Neural progenitor cell (in vitro differentiated cells): ENCODE results near the gene PLCB1. TPM values are rescaled to one million over a fixed set of nuclear protein-coding genes. Genes with fewer than 3 reads are reported as not detected.

Experiments
- DNase-seq: peaks from one replicate; pipeline ENCODE4 v3.0.0-alpha.2; 2016; ENCODE audit warnings: low spot score
- H2AFZ ChIP-seq: fragments of 200-600 bp; sonication (generic); replicated peaks from 2 replicates; pipeline ENCODE4 v1.6.1; 2016; ENCODE audit warnings: antibody characterized with exemption
- H3F3A ChIP-seq: fragments of 200-600 bp; sonication (generic); 2 replicates; pipeline ENCODE4 v1.6.1; 2016; ENCODE audit warnings: antibody characterized with exemption, low read depth
- H3K27ac ChIP-seq: fragments of 200-600 bp; sonication (generic); 2 replicates; pipeline ENCODE4 v1.5.1; 2016; ENCODE audit warnings: mild to moderate bottlenecking
- H3K27me3 ChIP-seq: fragments of 200-600 bp; sonication (generic); 2 replicates; pipeline ENCODE4 v1.6.1; 2016; ENCODE audit warnings: mild to moderate bottlenecking, moderate library complexity
- H3K36me3 ChIP-seq: fragments of 200-600 bp; sonication (generic); 2 replicates; pipeline ENCODE4 v1.5.1; 2016
- H3K4me1 ChIP-seq: fragments of 200-600 bp; sonication (generic); 2 replicates; pipeline ENCODE4 v1.6.1; 2016; ENCODE audit warnings: mixed run types
- H3K4me2 ChIP-seq: fragments of 200-600 bp; sonication (generic); 2 replicates; pipeline ENCODE4 v1.6.1; 2016
- H3K4me3 ChIP-seq: fragments of 200-600 bp; sonication (generic); 2 replicates; pipeline ENCODE4 v1.5.1; 2016
- H3K79me2 ChIP-seq: fragments of 200-600 bp; sonication (generic); 2 replicates; pipeline ENCODE4 v1.6.1; 2016; ENCODE audit warnings: low read depth
- H3K9ac ChIP-seq: fragments of 200-600 bp; sonication (generic); 2 replicates; pipeline ENCODE4 v1.6.1; 2016
- H3K9me3 ChIP-seq: fragments of 200-600 bp; sonication (generic); 2 replicates; pipeline ENCODE4 v1.5.1; 2016; ENCODE audit warnings: low read depth
- H4K20me1 ChIP-seq: fragments of 200-600 bp; sonication (generic); 2 replicates; pipeline ENCODE4 v1.6.1; 2016; ENCODE audit warnings: low read depth
- H3K27ac Mint-ChIP-seq: 3 replicates; pipeline ENCODE4 v1.8.0; 2021; ENCODE audit warnings: mixed read lengths
- H3K27me3 Mint-ChIP-seq: 2 replicates; pipeline ENCODE4 v1.8.0; 2022; ENCODE audit warnings: low read depth, mild to moderate bottlenecking, inconsistent platforms, moderate library complexity, mixed read lengths; ENCODE audit not compliant: insufficient read depth
- H3K36me3 Mint-ChIP-seq: 3 replicates; pipeline ENCODE4 v1.8.0; 2021; ENCODE audit warnings: mixed read lengths
- H3K4me1 Mint-ChIP-seq: 3 replicates; pipeline ENCODE4 v1.8.0; 2021; ENCODE audit warnings: mixed read lengths
- H3K4me3 Mint-ChIP-seq: 3 replicates; pipeline ENCODE4 v1.8.0; 2021; ENCODE audit warnings: mild to moderate bottlenecking, moderate library complexity, mixed read lengths
- H3K9me3 Mint-ChIP-seq: 3 replicates; pipeline ENCODE4 v1.8.0; 2020; ENCODE audit warnings: mixed read lengths
- EZH2 ChIP-seq: fragments of 200-600 bp; sonication (generic); IDR thresholded peaks from 2 replicates; pipeline ENCODE4 v1.6.1; 2017; ENCODE audit warnings: antibody characterized with exemption, mild to moderate bottlenecking, moderate library complexity
- EZH2phosphoT487 ChIP-seq: fragments of 200-600 bp; sonication (generic); IDR thresholded peaks from 2 replicates; pipeline ENCODE4 v1.6.1; 2017; ENCODE audit warnings: antibody characterized with exemption
- small RNA-seq: library from RNA; depleted of rRNA; stranded (forward); fragments of <200 nt; gene quantifications from one replicate; pipeline ENCODE3, GENCODE V24; 2015
- total RNA-seq: library from RNA; depleted of rRNA; stranded (reverse); fragments of >200 nt; gene quantifications from 2 replicates; pipeline ENCODE4 v1.2.3, GENCODE V29; 2015; ENCODE audit warnings: low replicate concordance
- TF ChIP-seq, protein P1 (sequence below): fragments of 200-600 bp; sonication (generic); IDR thresholded peaks from 2 replicates; pipeline ENCODE4 v1.5.1; 2017; ENCODE audit warnings: antibody characterized with exemption, mild to moderate bottlenecking

PLCB1 gene
- total RNA-seq, 1 donor from 2014 or later, result 30.2 TPM

DNA sequence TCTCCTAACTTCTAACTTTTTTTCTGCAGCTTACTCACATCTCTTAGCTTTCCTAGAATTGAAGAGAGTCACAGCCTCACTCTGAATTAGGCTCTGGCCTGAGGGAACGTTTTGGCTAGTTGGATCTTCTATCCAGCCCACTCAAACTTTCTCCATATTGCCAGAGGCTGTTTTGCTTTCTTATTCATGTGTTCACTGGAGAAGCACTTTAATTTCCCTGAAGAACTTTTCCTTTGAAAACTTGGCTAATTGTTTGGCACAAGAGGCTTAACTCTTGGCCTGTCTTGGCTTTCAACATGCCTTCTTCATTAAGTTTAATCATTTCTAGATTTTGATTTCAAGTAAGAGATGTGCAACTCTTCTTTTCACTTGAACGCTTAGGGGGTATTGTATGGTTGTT is 798.7 kb downstream of the PLCB1 start:
- no peaks in the 10 kb centered on the region for H3K36me3 Mint-ChIP-seq
- H3K9me3 Mint-ChIP-seq, result peaks cover 6% of the 10 kb centered on the region
- Histone ChIP-seq H3K9ac (no peak overlapping the region), H4K20me1 (no peaks in the 10 kb centered on the region), H3K4me2 (no peak overlapping the region), H3K27me3 (no peaks in the 10 kb centered on the region), H3K4me1 (peaks cover 18% of the 10 kb centered on the region), H3K36me3 (no peaks in the 10 kb centered on the region), H3K27ac (no peak overlapping the region), H3K79me2 (no peaks in the 10 kb centered on the region), H3K9me3 (no peaks in the 10 kb centered on the region), H3K4me3 (no peak overlapping the region), H2AFZ (no peak overlapping the region), H3F3A (peaks cover 9% of the 10 kb centered on the region)
- H3K4me3 Mint-ChIP-seq, result no peak overlapping the region
- no peak for DNase-seq
- H3K27me3 Mint-ChIP-seq, result peaks cover 4% of the 10 kb centered on the region
- TF ChIP-seq EZH2phosphoT487, result no peak
- no peak for TF ChIP-seq EZH2
- TF ChIP-seq, protein P1, sequence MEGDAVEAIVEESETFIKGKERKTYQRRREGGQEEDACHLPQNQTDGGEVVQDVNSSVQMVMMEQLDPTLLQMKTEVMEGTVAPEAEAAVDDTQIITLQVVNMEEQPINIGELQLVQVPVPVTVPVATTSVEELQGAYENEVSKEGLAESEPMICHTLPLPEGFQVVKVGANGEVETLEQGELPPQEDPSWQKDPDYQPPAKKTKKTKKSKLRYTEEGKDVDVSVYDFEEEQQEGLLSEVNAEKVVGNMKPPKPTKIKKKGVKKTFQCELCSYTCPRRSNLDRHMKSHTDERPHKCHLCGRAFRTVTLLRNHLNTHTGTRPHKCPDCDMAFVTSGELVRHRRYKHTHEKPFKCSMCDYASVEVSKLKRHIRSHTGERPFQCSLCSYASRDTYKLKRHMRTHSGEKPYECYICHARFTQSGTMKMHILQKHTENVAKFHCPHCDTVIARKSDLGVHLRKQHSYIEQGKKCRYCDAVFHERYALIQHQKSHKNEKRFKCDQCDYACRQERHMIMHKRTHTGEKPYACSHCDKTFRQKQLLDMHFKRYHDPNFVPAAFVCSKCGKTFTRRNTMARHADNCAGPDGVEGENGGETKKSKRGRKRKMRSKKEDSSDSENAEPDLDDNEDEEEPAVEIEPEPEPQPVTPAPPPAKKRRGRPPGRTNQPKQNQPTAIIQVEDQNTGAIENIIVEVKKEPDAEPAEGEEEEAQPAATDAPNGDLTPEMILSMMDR, result no peak
- H3K27ac Mint-ChIP-seq, result no peak overlapping the region
- peaks cover 24% of the 10 kb centered on the region for H3K4me1 Mint-ChIP-seq

- H3K4me2 ChIP-seq, result peak overlapping the region; percentile 44
- H3K36me3 ChIP-seq, result no peaks in the 10 kb centered on the region
- TF ChIP-seq, protein P1, result no peak
- TF ChIP-seq EZH2phosphoT487, result no peak
- TF ChIP-seq EZH2, result no peak
- Mint-ChIP-seq H3K36me3 (no peaks in the 10 kb centered on the region), H3K27ac (no peak overlapping the region), H3K4me1 (peaks cover 24% of the 10 kb centered on the region), H3K9me3 (peaks cover 6% of the 10 kb centered on the region), H3K4me3 (no peak overlapping the region), H3K27me3 (peaks cover 4% of the 10 kb centered on the region)
- H3K4me3 ChIP-seq, result no peak overlapping the region
- H3K27me3 ChIP-seq, result no peaks in the 10 kb centered on the region
- no peaks in the 10 kb centered on the region for H3K79me2 ChIP-seq
- H3K27ac ChIP-seq, result no peak overlapping the region
- peaks cover 18% of the 10 kb centered on the region for H3K4me1 ChIP-seq
- peaks cover 9% of the 10 kb centered on the region for H3F3A ChIP-seq
- no peak overlapping the region for H3K9ac ChIP-seq
- H3K9me3 ChIP-seq, result no peaks in the 10 kb centered on the region
- no peak for DNase-seq
- no peak overlapping the region for H2AFZ ChIP-seq
- no peaks in the 10 kb centered on the region for H4K20me1 ChIP-seq
Measured at GRCh38 chr20:8932192-8933165, 800.4 kb downstream of the PLCB1 start.

DNA sequence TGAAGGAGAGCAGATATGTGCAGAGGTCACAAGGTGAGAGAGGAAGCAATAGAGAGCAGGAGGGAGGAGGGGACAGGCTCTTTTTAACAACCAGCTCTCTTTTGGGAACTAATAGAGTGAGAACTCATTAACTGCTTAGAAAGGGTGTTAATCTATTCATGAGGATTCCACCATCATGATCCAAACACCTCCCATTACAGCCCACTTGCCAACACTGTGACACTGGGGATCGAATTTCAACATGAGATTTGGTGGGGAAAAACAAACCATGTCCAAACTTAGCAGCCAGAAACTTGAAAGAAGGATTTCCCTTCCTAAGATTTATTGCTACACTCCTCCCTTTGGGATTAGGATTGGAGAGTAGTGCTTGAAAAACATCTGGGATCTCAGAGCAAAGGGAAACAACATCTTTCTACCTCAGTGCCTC is 801.3 kb downstream of the PLCB1 start:
- peak overlapping the region; percentile 59 for H3K27ac ChIP-seq

DNA sequence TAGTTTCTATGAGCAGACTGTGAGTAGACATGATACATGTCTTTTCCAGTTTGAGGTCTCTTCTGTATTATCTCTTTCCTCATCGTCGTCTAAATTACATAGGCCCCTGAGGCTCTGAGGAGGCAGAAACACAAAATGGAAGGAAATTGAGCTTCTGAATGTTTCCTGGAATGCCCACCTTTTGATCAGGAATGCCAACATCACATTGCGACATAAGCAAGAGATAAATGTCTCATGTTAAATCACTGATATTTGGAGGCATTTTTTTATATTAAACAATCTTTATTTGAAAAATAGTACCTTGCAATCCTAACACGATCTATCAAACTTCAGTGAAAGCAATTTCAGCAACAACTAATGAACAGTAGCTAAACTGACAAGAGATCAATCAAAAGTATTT is 802.3 kb downstream of the PLCB1 start:
- Histone ChIP-seq H3K4me1 (peaks cover 23% of the 10 kb centered on the region), H3K4me2 (peak overlapping the region; percentile 44), H2AFZ (no peak overlapping the region), H4K20me1 (no peaks in the 10 kb centered on the region), H3K79me2 (no peaks in the 10 kb centered on the region), H3K27me3 (no peaks in the 10 kb centered on the region), H3K9me3 (no peaks in the 10 kb centered on the region), H3F3A (peaks cover 9% of the 10 kb centered on the region), H3K4me3 (no peak overlapping the region), H3K27ac (no peak overlapping the region), H3K9ac (no peak overlapping the region), H3K36me3 (no peaks in the 10 kb centered on the region)
- no peak for TF ChIP-seq EZH2
- Mint-ChIP-seq H3K27ac (no peak overlapping the region), H3K4me3 (no peak overlapping the region), H3K9me3 (peaks cover 6% of the 10 kb centered on the region), H3K4me1 (peaks cover 24% of the 10 kb centered on the region), H3K27me3 (peaks cover 2% of the 10 kb centered on the region), H3K36me3 (no peaks in the 10 kb centered on the region)
- no peak for DNase-seq

More for the DNA sequence above, 801.3 kb downstream of the PLCB1 start:
- Histone ChIP-seq H3K27me3 (no peaks in the 10 kb centered on the region), H4K20me1 (no peaks in the 10 kb centered on the region), H3K4me3 (no peak overlapping the region), H3F3A (peaks cover 9% of the 10 kb centered on the region), H3K79me2 (no peaks in the 10 kb centered on the region), H3K36me3 (no peaks in the 10 kb centered on the region), H3K4me1 (peaks cover 18% of the 10 kb centered on the region), H3K9ac (no peak overlapping the region), H2AFZ (no peak overlapping the region), H3K9me3 (no peaks in the 10 kb centered on the region), H3K4me2 (peak overlapping the region; percentile 44)
- TF ChIP-seq EZH2phosphoT487, result peak; percentile 68
- no peak for TF ChIP-seq EZH2
- Mint-ChIP-seq H3K4me1 (peaks cover 24% of the 10 kb centered on the region), H3K9me3 (peaks cover 6% of the 10 kb centered on the region), H3K27me3 (peaks cover 2% of the 10 kb centered on the region), H3K36me3 (no peaks in the 10 kb centered on the region), H3K4me3 (no peak overlapping the region), H3K27ac (peak overlapping the region; percentile 24)
- peak; percentile 58 for DNase-seq

Small RNA genes lying within 50 kb of the gene (small RNA-seq; reads per million reads assigned to genes)
- gene AL445567.1, result not detected
- not detected for gene RNU105B

Other genes with a start within 250 kb of the PLCB1 start
- not detected in 2 replicates for gene HAO1, start 191.8 kb upstream of the PLCB1 start, total RNA-seq
- gene TMX4, start 112.5 kb upstream of the PLCB1 start, total RNA-seq, result 9.3 and 10.4 TPM in 2 replicates